Type B pancreatic cell (in vitro differentiated cells): ENCODE results near the gene FYTTD1. TPM values are rescaled to one million over a fixed set of nuclear protein-coding genes. Genes with fewer than 3 reads are reported as not detected.

Experiments
- DNase-seq: peaks from one replicate; pipeline ENCODE4 v3.0.0; 2021; ENCODE audit warnings: mixed read lengths; ENCODE audit not compliant: unreplicated experiment; ENCODE audit errors: extremely low spot score
- H3K27ac Mint-ChIP-seq: 2 replicates; pipeline ENCODE4 v1.8.0; 2021; ENCODE audit warnings: mild to moderate bottlenecking, mixed read lengths
- H3K27me3 Mint-ChIP-seq: 2 replicates; pipeline ENCODE4 v1.8.0; 2021; ENCODE audit warnings: mixed read lengths
- H3K36me3 Mint-ChIP-seq: 2 replicates; pipeline ENCODE4 v1.8.0; 2021; ENCODE audit warnings: mixed read lengths
- H3K4me1 Mint-ChIP-seq: one replicate; pipeline ENCODE4 v1.8.0; 2021; ENCODE audit warnings: mixed read lengths; ENCODE audit not compliant: unreplicated experiment
- H3K4me3 Mint-ChIP-seq: 2 replicates; pipeline ENCODE4 v1.8.0; 2021; ENCODE audit warnings: mild to moderate bottlenecking, mixed read lengths
- H3K9me3 Mint-ChIP-seq: 2 replicates; pipeline ENCODE4 v1.8.0; 2021; ENCODE audit warnings: mixed read lengths
- total RNA-seq: library from RNA; stranded (reverse); gene quantifications from 2 replicates; pipeline ENCODE4 v1.2.1, GENCODE V29; 2021; ENCODE audit warnings: low replicate concordance
- TF ChIP-seq, protein P1 (sequence below): fragments of 200-600 bp; sonication (generic); conservative IDR thresholded peaks from 2 replicates; pipeline ENCODE4 v1.5.0; 2021; ENCODE audit warnings: antibody characterized with exemption, mild to moderate bottlenecking

FYTTD1 gene
- total RNA-seq, 1 donor from 2014 or later, result 58.8 TPM

DNA sequence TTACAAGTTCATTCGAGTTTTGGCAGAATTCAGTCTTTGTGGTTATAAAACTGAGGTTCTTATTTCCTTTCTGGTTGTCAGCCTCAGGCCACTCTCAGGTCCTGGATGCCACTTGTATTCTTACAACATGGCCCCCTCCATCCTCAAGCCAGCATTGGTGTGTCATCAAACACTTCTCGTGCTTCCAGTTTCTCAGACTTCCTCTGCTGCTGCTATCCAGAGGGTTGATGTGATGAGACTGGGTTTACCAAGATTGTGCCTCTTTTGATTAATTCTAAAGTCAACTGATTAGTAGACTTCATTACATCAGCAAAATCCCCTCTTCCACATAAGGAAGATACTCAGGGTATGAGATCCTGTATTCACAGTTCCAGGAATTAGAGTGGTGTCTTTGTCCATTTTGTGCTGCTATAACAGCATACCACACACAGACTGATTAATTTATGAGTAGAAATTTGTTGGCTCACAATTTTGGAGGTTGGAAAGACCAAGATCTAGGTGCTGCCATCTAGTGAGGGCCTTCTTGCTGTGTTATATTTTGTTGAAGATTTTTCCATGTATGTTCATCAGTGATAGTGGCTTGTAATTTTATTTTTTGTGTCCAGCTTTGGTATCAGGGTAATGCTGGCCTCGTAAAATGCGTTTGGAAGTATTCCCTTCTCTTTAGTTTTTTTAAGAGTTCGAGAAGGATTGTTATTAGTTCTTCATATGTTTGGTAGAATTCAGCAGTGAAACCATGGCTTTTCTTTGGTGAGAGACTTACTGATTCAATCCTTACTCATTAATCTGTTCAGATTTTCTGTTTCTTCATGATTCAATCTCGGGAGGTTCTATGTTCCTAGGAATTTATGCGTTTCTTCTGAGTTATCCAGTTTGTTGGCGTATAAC lies 52.5 kb downstream of the FYTTD1 start:
- no peak for DNase-seq
- Mint-ChIP-seq H3K36me3 (peaks cover 8% of the 10 kb centered on the region), H3K4me1 (peaks cover 25% of the 10 kb centered on the region), H3K27me3 (no peaks in the 10 kb centered on the region), H3K9me3 (no peaks in the 10 kb centered on the region), H3K27ac (no peak overlapping the region), H3K4me3 (no peak overlapping the region)
- TF ChIP-seq, protein P1, sequence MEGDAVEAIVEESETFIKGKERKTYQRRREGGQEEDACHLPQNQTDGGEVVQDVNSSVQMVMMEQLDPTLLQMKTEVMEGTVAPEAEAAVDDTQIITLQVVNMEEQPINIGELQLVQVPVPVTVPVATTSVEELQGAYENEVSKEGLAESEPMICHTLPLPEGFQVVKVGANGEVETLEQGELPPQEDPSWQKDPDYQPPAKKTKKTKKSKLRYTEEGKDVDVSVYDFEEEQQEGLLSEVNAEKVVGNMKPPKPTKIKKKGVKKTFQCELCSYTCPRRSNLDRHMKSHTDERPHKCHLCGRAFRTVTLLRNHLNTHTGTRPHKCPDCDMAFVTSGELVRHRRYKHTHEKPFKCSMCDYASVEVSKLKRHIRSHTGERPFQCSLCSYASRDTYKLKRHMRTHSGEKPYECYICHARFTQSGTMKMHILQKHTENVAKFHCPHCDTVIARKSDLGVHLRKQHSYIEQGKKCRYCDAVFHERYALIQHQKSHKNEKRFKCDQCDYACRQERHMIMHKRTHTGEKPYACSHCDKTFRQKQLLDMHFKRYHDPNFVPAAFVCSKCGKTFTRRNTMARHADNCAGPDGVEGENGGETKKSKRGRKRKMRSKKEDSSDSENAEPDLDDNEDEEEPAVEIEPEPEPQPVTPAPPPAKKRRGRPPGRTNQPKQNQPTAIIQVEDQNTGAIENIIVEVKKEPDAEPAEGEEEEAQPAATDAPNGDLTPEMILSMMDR, result peak; percentile 6

DNA sequence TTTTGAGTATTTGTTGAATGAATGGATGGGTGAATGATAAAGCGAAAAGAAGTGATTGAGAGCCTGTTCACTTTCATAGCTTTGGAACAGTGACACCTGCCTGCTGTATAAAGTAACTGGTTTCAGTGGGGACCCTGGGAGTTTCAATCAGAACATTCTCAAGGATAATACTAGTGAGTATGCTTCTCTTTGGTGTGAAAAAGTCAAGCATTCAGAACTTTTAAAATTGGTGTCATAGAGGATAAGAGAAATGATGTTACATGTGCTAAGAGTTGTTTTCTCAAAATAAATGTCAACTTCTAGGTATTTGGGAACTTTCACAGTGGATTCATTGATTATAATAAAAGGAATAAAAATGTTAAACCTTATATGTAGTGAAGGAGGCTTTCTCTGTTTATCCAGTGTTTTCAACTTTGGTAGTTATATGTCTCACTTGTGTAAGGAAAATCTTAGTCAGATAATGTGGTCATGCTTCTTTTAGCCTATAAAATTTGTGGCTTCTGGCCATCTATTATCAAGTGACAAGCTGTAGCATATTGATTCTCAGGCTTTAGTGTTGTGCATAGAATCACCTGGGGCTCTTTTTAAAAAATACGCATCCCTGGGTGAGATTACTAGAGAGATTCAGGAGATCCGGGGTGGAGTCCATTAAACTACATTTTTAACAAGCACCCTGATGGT lies 53.2 kb downstream of the FYTTD1 start:
- peaks cover 31% of the 10 kb centered on the region for H3K4me1 Mint-ChIP-seq
- H3K27ac Mint-ChIP-seq, result no peak overlapping the region
- no peak overlapping the region for H3K4me3 Mint-ChIP-seq
- no peaks in the 10 kb centered on the region for H3K27me3 Mint-ChIP-seq
- H3K9me3 Mint-ChIP-seq, result no peaks in the 10 kb centered on the region
- H3K36me3 Mint-ChIP-seq, result peaks cover 8% of the 10 kb centered on the region
- DNase-seq, result no peak
- TF ChIP-seq, protein P1, result peak; percentile 9

DNA sequence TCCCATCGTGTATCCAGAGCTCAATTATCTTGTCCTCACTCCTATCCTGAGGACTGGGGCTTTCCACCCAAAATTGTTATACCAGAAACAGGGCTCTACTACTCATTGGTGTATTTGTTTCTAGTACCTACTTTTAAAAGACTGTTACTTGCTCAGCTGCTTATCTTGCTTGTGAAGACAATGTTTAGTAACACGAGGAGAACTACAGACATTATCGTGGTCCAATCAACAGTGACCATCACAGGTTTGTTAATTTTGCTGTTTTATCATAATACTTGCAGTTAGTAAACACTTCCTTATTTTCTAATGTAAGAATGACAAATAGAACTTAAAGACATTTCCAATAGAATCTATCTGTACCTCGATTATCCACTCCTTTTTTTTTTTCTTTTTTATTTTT lies 54.8 kb downstream of the FYTTD1 start:
- TF ChIP-seq, protein P1, result no peak
- H3K27ac Mint-ChIP-seq, result no peak overlapping the region
- no peak overlapping the region for H3K4me3 Mint-ChIP-seq
- H3K27me3 Mint-ChIP-seq, result no peaks in the 10 kb centered on the region
- H3K9me3 Mint-ChIP-seq, result no peaks in the 10 kb centered on the region
- no peak for DNase-seq
- peaks cover 34% of the 10 kb centered on the region for H3K4me1 Mint-ChIP-seq
- peaks cover 8% of the 10 kb centered on the region for H3K36me3 Mint-ChIP-seq

DNA sequence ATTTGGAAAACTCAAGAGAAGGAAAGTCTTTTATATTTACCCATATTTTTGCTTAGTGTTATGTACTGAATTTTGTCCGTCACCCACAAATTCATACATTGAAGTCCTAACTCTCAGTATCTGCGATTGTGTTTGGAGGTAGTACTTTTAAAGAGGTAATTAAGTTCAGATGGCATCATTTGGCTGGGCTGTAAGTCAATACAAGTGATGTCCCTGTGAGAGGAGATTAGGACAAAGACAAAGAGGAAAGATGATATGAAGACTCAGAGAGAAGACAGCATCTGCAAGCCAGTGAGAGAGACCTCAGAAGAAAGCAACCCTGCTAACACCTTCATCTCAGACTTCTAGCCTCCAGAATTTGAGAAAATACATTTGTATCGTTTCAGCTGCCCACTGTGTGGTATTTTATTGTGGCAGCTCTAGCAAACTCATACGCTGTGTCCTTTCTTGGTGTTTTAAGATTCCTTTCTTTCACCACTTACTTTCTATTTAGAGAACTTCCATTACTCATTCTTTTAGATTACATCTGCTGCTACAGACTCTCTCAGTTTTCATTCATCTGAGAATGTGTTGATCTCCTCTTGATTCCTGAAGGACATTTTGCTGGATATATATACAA lies 58.4 kb downstream of the FYTTD1 start:
- Mint-ChIP-seq H3K27ac (no peak overlapping the region), H3K4me1 (peaks cover 21% of the 10 kb centered on the region), H3K4me3 (no peak overlapping the region), H3K27me3 (no peaks in the 10 kb centered on the region), H3K9me3 (no peaks in the 10 kb centered on the region), H3K36me3 (peaks cover 4% of the 10 kb centered on the region)
- TF ChIP-seq, protein P1, result no peak
- DNase-seq, result no peak

GRCh38 chr3:197809356-197810020 lies 59.8 kb downstream of the FYTTD1 start:
- no peaks in the 10 kb centered on the region for H3K27me3 Mint-ChIP-seq
- peaks cover 19% of the 10 kb centered on the region for H3K4me1 Mint-ChIP-seq
- H3K36me3 Mint-ChIP-seq, result peaks cover 6% of the 10 kb centered on the region
- TF ChIP-seq, protein P1, result no peak
- H3K4me3 Mint-ChIP-seq, result no peak overlapping the region
- H3K9me3 Mint-ChIP-seq, result no peaks in the 10 kb centered on the region
- peak overlapping the region; percentile 13 for H3K27ac Mint-ChIP-seq
- no peak for DNase-seq
